HEK293T (cell line): ENCODE data around the gene PXN.

Source experiments
- CTCF ChIA-PET: fragments of 350-600 bp; formaldehyde crosslinking; extraction: SDS; loops from one replicate; lab custom pipeline; 2021; ENCODE audit warnings: antibody characterized with exemption, inconsistent platforms; lab: Yijun Ruan, JAX
- POLR2A ChIA-PET: fragments of 350-600 bp; formaldehyde crosslinking; extraction: SDS; loops from one replicate; lab custom pipeline; 2020; ENCODE audit warnings: antibody characterized with exemption, inconsistent platforms; lab: Yijun Ruan, JAX
- DNase-seq: peaks from one replicate; pipeline ENCODE4 v3.0.0; 2012; ENCODE audit warnings: mixed read lengths; ENCODE audit errors: extremely low spot score
- ARNT ChIP-seq: fragments of 450-650 bp; IDR thresholded peaks from 2 replicates; pipeline ENCODE4 v1.6.1; 2017; ENCODE audit warnings: mild to moderate bottlenecking
- BHLHE40 ChIP-seq: fragments of 450-650 bp; IDR thresholded peaks from 2 replicates; pipeline ENCODE4 v1.6.1; 2016; ENCODE audit warnings: mild to moderate bottlenecking, moderate library complexity, borderline replicate concordance
- CTBP1 ChIP-seq: fragments of 450-650 bp; IDR thresholded peaks from 2 replicates; pipeline ENCODE4 v1.6.1; 2016; ENCODE audit warnings: borderline replicate concordance
- ELF4 ChIP-seq: fragments of 450-650 bp; IDR thresholded peaks from 2 replicates; pipeline ENCODE4 v1.6.1; 2017; ENCODE audit warnings: antibody characterized with exemption
- FOXA1 ChIP-seq: fragments of 450-650 bp; IDR thresholded peaks from 2 replicates; pipeline ENCODE4 v1.6.1; 2016; ENCODE audit warnings: mild to moderate bottlenecking
- FOXK2 ChIP-seq: fragments of 450-650 bp; IDR thresholded peaks from 2 replicates; pipeline ENCODE4 v1.6.1; 2016; ENCODE audit warnings: mild to moderate bottlenecking
- FOXM1 ChIP-seq: fragments of 450-650 bp; IDR thresholded peaks from 2 replicates; pipeline ENCODE4 v1.6.1; 2017; ENCODE audit warnings: mild to moderate bottlenecking, borderline replicate concordance
- HDGF ChIP-seq: fragments of 450-650 bp; IDR thresholded peaks from 2 replicates; pipeline ENCODE4 v1.6.1; 2017; ENCODE audit warnings: antibody characterized with exemption, borderline replicate concordance
- L3MBTL2 ChIP-seq: fragments of 450-650 bp; conservative IDR thresholded peaks from 2 replicates; pipeline ENCODE4 v1.6.1; 2016; ENCODE audit warnings: mild to moderate bottlenecking
- LEF1 ChIP-seq: fragments of 450-650 bp; IDR thresholded peaks from 2 replicates; pipeline ENCODE4 v1.6.1; 2017; ENCODE audit warnings: mild to moderate bottlenecking, borderline replicate concordance
- NFRKB ChIP-seq: fragments of 450-650 bp; IDR thresholded peaks from 2 replicates; pipeline ENCODE4 v1.6.1; 2016; ENCODE audit warnings: mild to moderate bottlenecking, moderate library complexity
- SP1 ChIP-seq: fragments of 450-650 bp; IDR thresholded peaks from 2 replicates; pipeline ENCODE4 v1.6.1; 2017
- SUZ12 ChIP-seq: fragments of 450-650 bp; IDR thresholded peaks from 2 replicates; pipeline ENCODE4 v1.6.1; 2016; ENCODE audit warnings: mild to moderate bottlenecking
- TARDBP ChIP-seq: fragments of 450-650 bp; IDR thresholded peaks from 2 replicates; pipeline ENCODE4 v1.6.1; 2016
- ZNF384 ChIP-seq: fragments of 450-650 bp; IDR thresholded peaks from 2 replicates; pipeline ENCODE4 v1.6.1; 2016
- TF ChIP-seq, protein P1 (sequence below): fragments of 450-650 bp; IDR thresholded peaks from 2 replicates; pipeline ENCODE4 v1.6.1; 2016

Gene PXN

DNA sequence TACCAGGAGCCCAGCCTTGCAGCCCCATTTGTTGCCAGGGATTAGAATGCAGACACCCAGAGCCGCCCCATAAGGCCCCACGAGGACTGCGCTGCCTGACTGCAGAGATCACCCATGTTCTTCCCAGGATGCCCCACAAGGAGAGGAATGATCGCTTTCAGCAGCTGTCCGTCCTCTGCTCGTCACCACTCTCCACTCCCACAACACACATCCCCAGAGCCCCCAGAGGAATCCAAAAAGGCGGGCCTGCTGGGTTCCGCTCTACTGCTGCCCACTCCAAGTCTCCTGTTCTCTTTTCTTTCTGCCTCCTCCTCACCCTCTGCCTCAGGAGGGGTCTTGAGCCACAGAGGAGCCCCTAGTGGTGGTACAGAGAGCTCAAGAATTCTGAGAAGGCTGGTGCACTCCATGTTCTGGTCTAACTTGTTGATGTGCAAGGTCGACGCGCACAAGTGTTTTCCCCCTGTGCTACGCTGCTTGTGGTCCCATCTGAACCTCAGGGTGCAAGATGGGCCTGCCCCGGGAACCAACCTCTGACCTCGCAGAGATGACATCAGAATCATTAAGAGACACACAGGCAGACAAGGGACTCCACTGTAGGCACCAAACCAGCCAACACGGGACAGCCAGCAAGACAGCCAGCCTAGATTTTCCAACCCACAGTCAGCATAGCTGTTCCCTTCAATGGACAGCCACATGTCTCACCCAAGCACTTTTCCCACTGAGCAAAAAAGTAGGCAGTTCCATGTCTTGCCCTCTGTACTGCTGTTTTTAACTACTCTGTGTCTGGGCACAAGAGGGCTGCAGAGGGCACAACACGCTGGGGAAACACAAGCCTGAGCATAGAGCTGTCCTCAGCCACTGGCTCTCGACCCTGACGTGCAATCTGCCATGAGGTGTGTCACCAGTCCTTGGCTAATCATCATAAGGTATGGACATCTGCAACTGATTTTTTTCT, 29.9 kb downstream of the PXN start:
- TF ChIP-seq BHLHE40 (no peak), FOXK2 (no peak), ELF4 (no peak), SP1 (no peak), SUZ12 (no peak), ZNF384 (no peak), LEF1 (no peak), FOXM1 (no peak), HDGF (no peak), TARDBP (no peak), L3MBTL2 (no peak), FOXA1 (no peak), CTBP1 (no peak), ARNT (no peak), NFRKB (no peak)
- TF ChIP-seq, protein P1, sequence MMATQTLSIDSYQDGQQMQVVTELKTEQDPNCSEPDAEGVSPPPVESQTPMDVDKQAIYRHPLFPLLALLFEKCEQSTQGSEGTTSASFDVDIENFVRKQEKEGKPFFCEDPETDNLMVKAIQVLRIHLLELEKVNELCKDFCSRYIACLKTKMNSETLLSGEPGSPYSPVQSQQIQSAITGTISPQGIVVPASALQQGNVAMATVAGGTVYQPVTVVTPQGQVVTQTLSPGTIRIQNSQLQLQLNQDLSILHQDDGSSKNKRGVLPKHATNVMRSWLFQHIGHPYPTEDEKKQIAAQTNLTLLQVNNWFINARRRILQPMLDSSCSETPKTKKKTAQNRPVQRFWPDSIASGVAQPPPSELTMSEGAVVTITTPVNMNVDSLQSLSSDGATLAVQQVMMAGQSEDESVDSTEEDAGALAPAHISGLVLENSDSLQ, result no peak
- DNase-seq, result peak; percentile 61
- ChIA-PET POLR2A (interaction anchor here (0.8 to 6.6 kb wide), 6 partner anchors 17 to 56 kb away, joined by 3 to 57 read pairs (median 8); partner anchors contain the start of genes PXN, RNU4-1, RNU4-2 and RPLP0), CTCF (interaction anchor here (0.6 to 2.5 kb wide), 17 partner anchors 8 to 67 kb away, joined by 3 to 31 read pairs (median 5); partner anchors contain the start of genes PXN, RNU4-2, RPLP0 and SIRT4)

DNA sequence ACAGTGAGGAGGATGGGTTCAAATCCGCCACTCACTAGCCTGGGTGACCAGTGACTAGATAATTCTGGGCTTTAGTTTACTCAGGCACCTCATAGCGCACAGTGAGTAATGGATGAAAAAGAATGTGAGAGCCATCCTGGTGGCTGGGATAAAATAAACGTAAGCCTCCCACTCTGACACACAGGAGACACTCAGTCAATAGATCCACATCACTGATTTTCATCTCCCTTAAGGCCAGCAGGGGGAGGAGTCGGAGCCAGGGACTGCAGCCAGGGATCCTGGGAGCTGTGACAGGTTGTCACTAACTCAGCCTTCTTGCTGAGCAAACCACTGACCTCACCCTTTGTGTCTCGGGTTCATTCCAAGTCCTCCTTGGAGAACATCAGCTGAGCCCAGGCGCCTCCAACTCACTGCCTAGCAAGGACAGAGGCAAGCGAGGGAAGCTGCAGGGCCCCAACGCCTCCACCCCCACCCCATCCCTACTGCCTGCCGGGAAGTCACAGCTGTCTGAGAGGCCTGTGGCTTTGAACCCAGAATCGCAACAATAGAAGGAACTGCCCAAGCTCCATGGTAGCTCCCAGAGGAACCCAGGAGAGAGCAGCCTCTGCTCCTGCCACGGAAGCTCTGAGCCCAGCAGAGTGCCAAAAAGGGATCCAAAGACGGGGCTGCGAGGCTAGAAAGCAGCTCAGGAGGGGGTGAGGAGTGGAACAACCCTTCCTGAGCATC, 30.7 kb downstream of the PXN start:
- TF ChIP-seq SP1 (no peak), LEF1 (no peak)
- TF ChIP-seq, protein P1, result peak; percentile 77
- CTCF ChIA-PET, result interaction anchor here (0.9 to 2.5 kb wide), 14 partner anchors 10 to 68 kb away, joined by 3 to 31 read pairs (median 6); partner anchors contain the start of genes PXN, RNU4-2, RPLP0 and SIRT4
- POLR2A ChIA-PET, result interaction anchor here (0.8 to 6.6 kb wide), 6 partner anchors 18 to 57 kb away, joined by 3 to 57 read pairs (median 8); partner anchors contain the start of genes PXN, RNU4-1, RNU4-2 and RPLP0
- DNase-seq, result peak; percentile 73

DNA sequence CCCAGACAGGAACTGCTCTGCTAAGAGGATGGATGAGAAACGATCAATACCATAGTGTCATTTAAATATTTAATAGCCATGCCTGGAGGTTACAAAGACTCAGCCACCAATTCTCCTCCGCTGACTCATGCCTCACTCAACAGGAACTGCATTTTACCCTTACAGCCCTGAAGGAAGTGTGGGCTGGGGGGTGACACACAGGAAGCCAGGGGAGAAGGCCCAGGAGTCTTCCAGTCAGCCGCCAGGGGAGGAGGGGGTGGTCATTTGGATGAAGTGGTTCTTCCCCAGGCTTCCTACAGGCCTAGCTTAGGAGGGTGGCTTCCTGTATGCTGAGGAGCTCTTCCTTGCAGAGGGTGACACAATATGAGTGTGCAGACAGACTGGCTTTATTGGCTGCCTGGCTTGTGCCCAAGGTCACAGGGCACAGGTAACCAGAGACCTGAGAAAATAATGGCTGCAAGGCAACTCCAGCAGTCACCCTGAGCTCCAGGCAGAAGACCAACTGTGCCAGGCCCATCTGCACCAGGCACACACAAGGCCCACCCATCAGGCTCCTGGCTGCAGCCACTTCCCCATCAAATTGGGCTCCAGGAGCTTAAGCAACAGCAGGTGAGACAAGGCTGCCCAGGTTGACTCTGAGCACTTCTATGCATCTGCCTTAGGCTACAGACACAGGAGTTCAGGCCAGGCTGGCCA, 34.1 kb downstream of the PXN start:
- DNase-seq, result no peak
- CTCF ChIA-PET, result interaction anchor here (0.7 to 9.2 kb wide), 6 partner anchors 8 to 71 kb away, joined by 3 to 222 read pairs (median 6); partner anchors contain the start of genes PXN, RPLP0 and SIRT4
- POLR2A ChIA-PET, result interaction anchor here (0.8 to 10.9 kb wide), 7 partner anchors 12 to 60 kb away, joined by 3 to 269 read pairs (median 7); partner anchors contain the start of genes PXN, RNU4-1, RNU4-2 and RPLP0
- TF ChIP-seq SP1 (no peak), HDGF (0 out of 2 replicates have a peak, but pooled peaks have one; percentile 39)

DNA sequence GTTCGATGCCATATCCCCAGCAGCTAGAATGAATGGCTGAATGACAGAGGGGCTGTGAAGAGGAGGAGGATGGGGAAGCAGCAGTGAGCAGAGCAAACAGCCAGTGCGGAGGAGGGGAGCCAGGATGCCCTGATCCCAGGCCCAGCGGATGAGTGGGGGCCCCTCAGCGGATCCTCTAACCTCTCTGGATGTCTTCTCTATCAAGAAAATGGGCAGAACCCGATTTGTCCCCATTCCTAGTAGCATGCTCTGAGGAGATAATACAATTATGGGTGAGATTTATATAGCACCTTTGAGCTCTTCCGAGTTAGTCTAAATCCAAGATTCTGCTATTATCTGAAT, 34.6 kb downstream of the PXN start:
- CTCF ChIA-PET, result interaction anchor here (0.7 to 9.2 kb wide), 7 partner anchors 9 to 71 kb away, joined by 3 to 222 read pairs (median 8); partner anchors contain the start of genes PXN, RNU4-2, RPLP0 and SIRT4
- POLR2A ChIA-PET, result interaction anchor here (0.8 to 10.9 kb wide), 8 partner anchors 12 to 60 kb away, joined by 3 to 269 read pairs (median 5); partner anchors contain the start of genes PXN, RNU4-1, RNU4-2 and RPLP0
- TF ChIP-seq FOXK2 (no peak), L3MBTL2 (no peak), SUZ12 (no peak), ARNT (no peak), ELF4 (no peak), TARDBP (no peak), FOXM1 (no peak), HDGF (no peak), SP1 (no peak), NFRKB (no peak), LEF1 (no peak), BHLHE40 (no peak), CTBP1 (no peak), FOXA1 (no peak), ZNF384 (no peak)
- TF ChIP-seq, protein P1, result no peak
- DNase-seq, result no peak

DNA sequence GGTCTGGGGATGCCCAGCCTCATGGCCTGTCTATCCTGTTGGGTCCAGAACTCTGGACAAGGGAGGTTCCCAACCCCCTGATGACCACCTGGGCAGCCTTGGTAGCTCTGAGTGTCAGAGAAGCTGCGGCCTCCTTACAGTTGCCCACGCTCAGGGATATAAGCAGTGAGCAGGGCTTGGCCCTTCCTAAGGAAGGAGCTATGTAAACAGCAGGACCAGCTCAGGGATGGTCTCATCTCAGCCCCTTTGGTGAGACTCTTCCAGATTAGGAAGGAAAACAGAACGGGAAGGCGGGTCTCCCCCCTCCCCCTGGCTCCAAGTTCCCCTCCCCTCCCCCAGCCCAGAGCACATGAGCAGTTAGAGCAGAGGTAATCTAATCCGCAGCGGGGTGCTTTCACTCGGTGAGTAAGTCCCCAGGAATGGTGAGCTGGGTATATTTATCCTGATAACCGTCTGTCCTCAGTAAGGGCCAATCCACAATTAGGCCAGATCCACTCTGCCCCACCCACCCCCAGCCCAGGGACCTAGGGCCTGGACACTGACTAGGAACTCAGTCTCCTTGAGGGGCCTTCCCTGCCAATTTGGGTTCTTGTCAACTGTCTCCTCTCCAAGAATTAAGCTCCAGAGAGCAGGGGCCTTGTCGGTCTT, 35.1 kb downstream of the PXN start:
- peak; percentile 63 for DNase-seq
- no peak for TF ChIP-seq TARDBP
- TF ChIP-seq HDGF, result no peak
- TF ChIP-seq L3MBTL2, result no peak
- TF ChIP-seq ELF4, result no peak
- no peak for TF ChIP-seq SUZ12
- POLR2A ChIA-PET, result interaction anchor here (0.8 to 10.9 kb wide), 10 partner anchors 12 to 114 kb away, joined by 3 to 269 read pairs (median 3); partner anchors contain the start of genes PXN, RAB35, RNU4-1 and RNU4-2
- CTCF ChIA-PET, result interaction anchor here (0.7 to 9.2 kb wide), 9 partner anchors 9 to 72 kb away, joined by 3 to 222 read pairs (median 5); partner anchors contain the start of genes PXN, RNU4-2, RPLP0 and SIRT4
